Upper lobe of left lung (tissue), 6 donors: ENCODE measurements around the gene PHKB. TPM values are rescaled to one million over a fixed set of nuclear protein-coding genes. Genes with fewer than 3 reads are reported as not detected.

Source experiments
- ATAC-seq, 2 donors: fragments of 200-7000 bp; cut with Tn5 transposase; one replicate each; pipeline ENCODE4 v1.9.1; 2022; ENCODE audit warnings: mild to moderate bottlenecking in 2 of 2, moderate library complexity in 2 of 2; ENCODE audit not compliant: low FRiP score in 2 of 2
- DNase-seq, 2 donors: peaks; one replicate each; pipeline ENCODE4 v3.0.0-alpha.2; 2019 to 2020
- H3K27ac ChIP-seq, 4 donors: fragments of 200-600 bp; sonication (generic); one replicate each; pipeline ENCODE4 v1.5.1; 2016 to 2019
- H3K27me3 ChIP-seq, 4 donors: fragments of 200-600 bp; sonication (generic); one replicate each; pipeline ENCODE4 v1.5.1; 2017 to 2019
- H3K36me3 ChIP-seq, 4 donors: fragments of 200-600 bp; sonication (generic); one replicate each; pipeline ENCODE4 v1.5.1; 2016 to 2019
- H3K4me1 ChIP-seq, 4 donors: fragments of 200-600 bp; sonication (generic); one replicate each; pipeline ENCODE4 v1.5.1; 2018 to 2019
- H3K4me3 ChIP-seq, 4 donors: fragments of 200-600 bp; sonication (generic); one replicate each; pipeline ENCODE4 v1.5.1; 2017 to 2019; ENCODE audit warnings: mild to moderate bottlenecking in 2 of 4, moderate library complexity in 1 of 4
- H3K9me3 ChIP-seq, 4 donors: fragments of 200-600 bp; sonication (generic); one replicate each; pipeline ENCODE4 v1.5.1; 2018 to 2019
- EP300 ChIP-seq, 4 donors: sonication (generic); formaldehyde crosslinking; IDR thresholded peaks; one replicate each; pipeline ENCODE4 v1.5.1; 2017; ENCODE audit warnings: antibody characterized with exemption in 4 of 4, control low read depth in 2 of 4
- POLR2A ChIP-seq, 4 donors: fragments of 450-650 bp; IDR thresholded peaks; one replicate each; pipeline ENCODE4 v1.5.1; 2016 to 2017; ENCODE audit warnings: antibody characterized with exemption in 4 of 4, mild to moderate bottlenecking in 2 of 4
- POLR2AphosphoS5 ChIP-seq, 2 donors: sonication (generic); formaldehyde crosslinking; IDR thresholded peaks; one replicate each; pipeline ENCODE4 v1.5.1; 2017; ENCODE audit warnings: antibody characterized with exemption in 2 of 2
- WGBS, 2 donors: methylation state at CpG; one replicate each; pipeline ENCODE4 v1.1.5; 2017 to 2018; 5-methylcytosine and 5-hydroxymethylcytosine counted together
- total RNA-seq, 6 donors: library from RNA; depleted of rRNA in 4 of 6; stranded (reverse); fragments of >200 nt in 4 of 6; gene quantifications; one replicate each; pipeline versions ENCODE4 v1.1.0 to v1.2.1, GENCODE V29; 2016 to 2021
- TF ChIP-seq, protein P1 (sequence below), 6 experiments: fragments of 450-650 bp in 4 of 6; fragments of 200-600 bp in 2 of 6; sonication (generic) in 2 of 6; IDR thresholded peaks; one replicate each; pipeline ENCODE4 v1.5.1; 2016 to 2019; ENCODE audit warnings: antibody characterized with exemption in 6 of 6
- donor health status: DM: no; HTN: no; CAD: no; lungs with moderate emphysema.
- donor health status: DM: no; HTN: yes; CAD: no; lungs with severe emphysema.

The PHKB gene
- 100 to 1,000 TPM in 2 of 6 donors, 10 to 100 TPM in 4; 63.0 to 135 (median 78.5) TPM for total RNA-seq

DNA sequence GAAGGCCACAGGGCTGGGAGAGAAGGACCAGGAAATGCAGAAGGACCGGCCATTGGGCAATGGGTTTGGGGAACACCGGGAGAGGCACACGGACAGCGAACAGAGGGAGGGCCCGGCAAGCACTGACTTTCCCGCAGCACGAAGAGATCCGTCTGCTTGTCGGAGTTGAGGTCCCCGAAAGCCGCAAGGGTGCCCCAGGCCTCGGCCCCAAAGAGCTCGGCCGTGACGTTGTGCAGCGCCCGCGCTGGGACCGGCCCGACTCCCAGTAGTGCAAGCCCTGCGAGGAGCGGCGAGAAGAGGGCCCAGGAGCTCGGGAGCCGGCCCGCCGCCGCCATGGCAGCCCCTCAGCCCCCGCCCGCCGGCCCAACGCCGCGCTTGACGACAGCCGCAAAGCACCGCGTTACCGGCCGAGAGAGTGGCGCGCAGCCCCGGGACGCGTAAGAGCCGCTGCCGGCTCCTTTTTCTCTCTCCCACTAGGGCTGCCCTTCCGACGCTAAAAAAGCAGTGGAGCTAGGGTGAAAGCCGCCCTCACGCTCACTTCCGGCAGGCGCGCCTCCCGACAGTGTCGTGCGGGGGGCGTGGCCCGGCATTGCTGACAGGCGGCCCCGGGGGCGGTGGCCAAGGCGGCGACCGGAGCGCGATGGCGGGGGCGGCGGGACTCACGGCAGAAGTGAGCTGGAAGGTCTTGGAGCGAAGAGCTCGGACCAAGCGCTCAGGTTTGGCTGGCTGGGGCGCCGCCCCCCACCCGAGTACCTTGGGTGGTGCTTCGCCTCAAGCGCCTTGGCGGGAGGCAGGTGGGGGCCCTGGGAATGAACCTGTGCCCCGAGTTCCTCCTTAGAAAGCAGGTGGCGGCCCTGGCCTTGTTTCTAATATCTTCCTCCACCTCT lies at the start of gene PHKB, which contains the start of gene ITFG1:
Gene PHKB, plus strand, starts transcription at position 621 of the 887 bp plus-strand sequence. Its CDS starts 20 bp downstream, at position 641.
Gene ITFG1, minus strand, starts transcription at position 353 of the 887 bp plus-strand sequence. Its CDS starts 18 bp downstream, at position 335.
- 1 to 2% methylated on average over 11 to 60 of the region's 82 CpGs for WGBS, 2 donors
- no peaks in the 10 kb centered on the region for H3K27me3 ChIP-seq
- no peaks in the 10 kb centered on the region for H3K9me3 ChIP-seq
- peaks cover 0 to 15% (median 0%) of the 10 kb centered on the region in 4 donors for H3K36me3 ChIP-seq
- ATAC-seq (peak; percentile 97 to 98), DNase-seq (peak; percentile 94 to 99)
- H3K27ac ChIP-seq, result peak within 1 kb of the TSS; percentile 89 to 100 (median 98)
- TF ChIP-seq POLR2A (IDR thresholded peaks at IDR 0.05), result peak in 3 of 4 donors; percentile 64 to 84 (median 72)
- TF ChIP-seq, protein P1, sequence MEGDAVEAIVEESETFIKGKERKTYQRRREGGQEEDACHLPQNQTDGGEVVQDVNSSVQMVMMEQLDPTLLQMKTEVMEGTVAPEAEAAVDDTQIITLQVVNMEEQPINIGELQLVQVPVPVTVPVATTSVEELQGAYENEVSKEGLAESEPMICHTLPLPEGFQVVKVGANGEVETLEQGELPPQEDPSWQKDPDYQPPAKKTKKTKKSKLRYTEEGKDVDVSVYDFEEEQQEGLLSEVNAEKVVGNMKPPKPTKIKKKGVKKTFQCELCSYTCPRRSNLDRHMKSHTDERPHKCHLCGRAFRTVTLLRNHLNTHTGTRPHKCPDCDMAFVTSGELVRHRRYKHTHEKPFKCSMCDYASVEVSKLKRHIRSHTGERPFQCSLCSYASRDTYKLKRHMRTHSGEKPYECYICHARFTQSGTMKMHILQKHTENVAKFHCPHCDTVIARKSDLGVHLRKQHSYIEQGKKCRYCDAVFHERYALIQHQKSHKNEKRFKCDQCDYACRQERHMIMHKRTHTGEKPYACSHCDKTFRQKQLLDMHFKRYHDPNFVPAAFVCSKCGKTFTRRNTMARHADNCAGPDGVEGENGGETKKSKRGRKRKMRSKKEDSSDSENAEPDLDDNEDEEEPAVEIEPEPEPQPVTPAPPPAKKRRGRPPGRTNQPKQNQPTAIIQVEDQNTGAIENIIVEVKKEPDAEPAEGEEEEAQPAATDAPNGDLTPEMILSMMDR (IDR thresholded peaks at IDR 0.05), result peak in 4 of 6 experiments; percentile 11 to 49 (median 39)
- TF ChIP-seq POLR2AphosphoS5 (IDR thresholded peaks at IDR 0.05), result peak; percentile 80 to 84
- TF ChIP-seq EP300 (IDR thresholded peaks at IDR 0.05), result peak in 1 of 4 donors; percentile 36
- H3K4me1 ChIP-seq, result peaks cover 34 to 52% (median 37%) of the 10 kb centered on the region in 4 donors
- H3K4me3 ChIP-seq, result peak within 1 kb of the TSS; percentile 72 to 91 (median 79)

GRCh38 chr16:47413041-47413440 lies 48.1 kb upstream of the PHKB start:
- ATAC-seq (no peak), DNase-seq (no peak)
- Histone ChIP-seq H3K4me1 (peaks cover 0 to 12% (median 0%) of the 10 kb centered on the region in 4 donors), H3K4me3 (no peak overlapping the region), H3K27me3 (no peaks in the 10 kb centered on the region), H3K9me3 (no peaks in the 10 kb centered on the region), H3K27ac (no peak overlapping the region), H3K36me3 (no peaks in the 10 kb centered on the region)
- TF ChIP-seq POLR2AphosphoS5 (IDR thresholded peaks at IDR 0.05) (no peak), POLR2A (IDR thresholded peaks at IDR 0.05) (no peak), EP300 (IDR thresholded peaks at IDR 0.05) (no peak)
- TF ChIP-seq, protein P1 (IDR thresholded peaks at IDR 0.05), result no peak
- WGBS, 2 donors, result 50 to 86% methylated on average over 1 of the region's 1 CpG

- DNase-seq (no peak), ATAC-seq (no peak)
- no peaks in the 10 kb centered on the region for H3K4me1 ChIP-seq
- H3K4me3 ChIP-seq, result no peak overlapping the region
- H3K27me3 ChIP-seq, result no peaks in the 10 kb centered on the region
- TF ChIP-seq POLR2A (IDR thresholded peaks at IDR 0.05) (no peak), POLR2AphosphoS5 (IDR thresholded peaks at IDR 0.05) (no peak), EP300 (IDR thresholded peaks at IDR 0.05) (no peak)
- TF ChIP-seq, protein P1 (IDR thresholded peaks at IDR 0.05), result no peak
- no peaks in the 10 kb centered on the region for H3K36me3 ChIP-seq
- no peaks in the 10 kb centered on the region for H3K9me3 ChIP-seq
- WGBS, 2 donors, result 96 to 100% methylated on average over 1 of the region's 1 CpG
- H3K27ac ChIP-seq, result no peak overlapping the region
Observed at GRCh38 chr16:47416869-47417268, 44.3 kb upstream of the PHKB start.

DNA sequence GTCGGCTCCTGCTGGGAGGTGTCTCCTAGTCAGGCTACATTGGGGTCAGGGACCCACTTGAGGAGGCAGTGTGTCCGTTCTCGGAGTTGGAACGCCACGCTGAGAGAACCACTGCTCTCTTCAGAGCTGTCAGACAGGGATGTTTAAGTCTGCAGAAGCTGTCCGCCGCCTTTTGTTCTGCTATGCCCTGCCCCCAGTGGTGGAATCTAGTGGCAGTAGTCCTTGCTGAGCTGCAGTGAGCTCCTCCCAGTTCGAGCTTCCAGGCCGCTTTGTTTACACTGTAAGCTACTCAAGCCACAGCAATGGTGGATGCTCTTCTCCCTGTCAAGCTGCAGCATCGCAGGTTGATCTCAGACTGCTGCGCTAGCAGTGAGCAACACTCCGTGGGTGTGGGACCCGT lies 36.3 kb upstream of the PHKB start:
- no peak overlapping the region for H3K4me3 ChIP-seq
- no peak for ATAC-seq
- no peak for DNase-seq
- no peaks in the 10 kb centered on the region for H3K9me3 ChIP-seq
- no peak overlapping the region for H3K27ac ChIP-seq
- H3K4me1 ChIP-seq, result no peaks in the 10 kb centered on the region
- no peak for TF ChIP-seq EP300 (IDR thresholded peaks at IDR 0.05)
- TF ChIP-seq, protein P1 (IDR thresholded peaks at IDR 0.05), result no peak
- TF ChIP-seq POLR2AphosphoS5 (IDR thresholded peaks at IDR 0.05), result no peak
- no peak for TF ChIP-seq POLR2A (IDR thresholded peaks at IDR 0.05)
- peaks cover 4 to 32% (median 15%) of the 10 kb centered on the region in 4 donors for H3K36me3 ChIP-seq
- H3K27me3 ChIP-seq, result no peaks in the 10 kb centered on the region
- WGBS, 2 donors, result 88 to 94% methylated on average over 6 to 13 of the region's 13 CpGs
